Breast epithelium (tissue), 3 donors: Measurements from ENCODE around the gene GLI2.

Experiments
- CTCF ChIP-seq, 3 donors: fragments of 450-650 bp; IDR thresholded peaks; one replicate each; pipeline ENCODE4 v1.5.1; 2016 to 2017; ENCODE audit warnings: antibody characterized with exemption in 3 of 3, mild to moderate bottlenecking in 3 of 3, moderate library complexity in 3 of 3
- POLR2A ChIP-seq: fragments of 450-650 bp; IDR thresholded peaks from one replicate; pipeline ENCODE4 v1.6.1; 2016; ENCODE audit warnings: antibody characterized with exemption, mild to moderate bottlenecking, moderate library complexity
- POLR2AphosphoS5 ChIP-seq, 3 donors: sonication (generic); formaldehyde crosslinking; IDR thresholded peaks; one replicate each; pipeline ENCODE4 v1.6.1; 2017; ENCODE audit warnings: antibody characterized with exemption in 3 of 3

GRCh38 chr2:120734930-120735651 lies 577 bp upstream of the GLI2 start:
- no peak for TF ChIP-seq CTCF (IDR thresholded peaks at IDR 0.05)
- TF ChIP-seq POLR2A, result no peak
- TF ChIP-seq POLR2AphosphoS5 (IDR thresholded peaks at IDR 0.05), result no peak
